Medulla oblongata (tissue), 1 donor: Measurements from ENCODE around the gene SCUBE1.

ENCODE experiments used
- DNase-seq: peaks from one replicate; pipeline ENCODE4 v3.0.0-alpha.2; 2015; ENCODE audit errors: extremely low spot score

Gene SCUBE1

DNA sequence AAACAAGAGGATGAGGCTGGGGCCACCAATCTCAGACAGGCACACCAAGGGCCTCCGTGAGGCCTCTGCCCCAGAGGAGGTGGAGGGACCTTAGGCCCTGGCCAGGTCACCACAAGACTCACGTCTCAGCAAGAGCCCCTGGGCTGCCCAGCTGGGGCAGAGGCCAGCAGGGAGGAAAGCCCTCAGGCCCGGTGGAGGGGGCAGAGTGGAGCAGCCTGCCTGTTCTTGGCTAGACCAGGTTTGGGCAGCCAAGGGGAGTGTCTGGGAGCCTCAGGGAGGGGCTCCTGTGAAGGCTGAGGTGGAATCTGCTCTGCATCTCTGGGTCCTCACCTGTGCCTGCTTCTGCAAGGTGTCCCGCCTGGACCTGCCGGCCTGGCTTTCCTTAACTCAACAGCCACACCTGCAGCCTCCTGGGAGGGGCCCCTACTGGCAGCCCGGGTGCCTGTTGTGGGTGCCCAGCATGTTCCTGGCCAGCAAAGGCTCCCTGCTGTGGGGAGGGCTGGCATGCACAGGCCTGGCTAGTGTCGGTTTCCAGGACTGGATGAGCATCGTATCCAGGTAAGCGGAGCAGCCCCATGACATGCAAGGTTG lies 168.1 kb downstream of the SCUBE1 start:
- no peak for DNase-seq

DNA sequence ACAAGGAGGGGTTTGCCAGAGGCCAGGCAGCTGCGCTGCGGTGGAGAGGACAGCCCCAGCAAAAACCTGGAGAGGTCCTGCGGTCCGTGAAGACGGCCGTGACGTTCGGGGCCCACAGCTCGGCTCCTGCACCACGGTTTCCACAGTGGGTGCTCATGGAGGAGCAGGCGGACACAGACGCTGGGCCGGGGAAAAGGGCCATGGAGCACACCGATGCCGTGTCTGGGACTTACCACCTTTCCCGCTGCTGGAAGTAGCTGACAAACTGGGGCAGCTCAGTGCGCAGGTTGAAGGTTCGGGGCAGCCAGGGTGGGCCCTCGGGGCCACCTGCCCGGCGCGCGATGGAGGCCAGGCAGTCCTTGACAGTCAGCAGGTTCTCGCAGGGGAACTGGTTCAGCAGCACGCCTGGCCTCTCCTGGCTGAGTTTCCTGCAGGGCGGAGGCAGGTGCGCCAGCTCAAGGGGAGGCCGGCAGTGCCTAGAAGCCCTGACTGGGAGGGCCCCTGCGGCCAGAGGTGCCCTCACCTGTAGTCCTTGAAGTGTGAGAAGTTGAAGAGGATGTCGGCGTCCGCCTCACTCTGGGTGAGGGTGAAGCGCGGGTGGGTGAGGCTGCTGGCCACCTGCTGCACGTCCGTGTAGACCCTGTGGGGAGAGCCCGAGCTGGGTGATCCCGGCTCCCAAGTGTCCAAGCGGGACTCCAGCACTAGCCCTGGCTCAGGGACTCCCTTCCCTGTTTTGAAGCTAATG lies 169.0 kb downstream of the SCUBE1 start:
- DNase-seq = no peak

DNA sequence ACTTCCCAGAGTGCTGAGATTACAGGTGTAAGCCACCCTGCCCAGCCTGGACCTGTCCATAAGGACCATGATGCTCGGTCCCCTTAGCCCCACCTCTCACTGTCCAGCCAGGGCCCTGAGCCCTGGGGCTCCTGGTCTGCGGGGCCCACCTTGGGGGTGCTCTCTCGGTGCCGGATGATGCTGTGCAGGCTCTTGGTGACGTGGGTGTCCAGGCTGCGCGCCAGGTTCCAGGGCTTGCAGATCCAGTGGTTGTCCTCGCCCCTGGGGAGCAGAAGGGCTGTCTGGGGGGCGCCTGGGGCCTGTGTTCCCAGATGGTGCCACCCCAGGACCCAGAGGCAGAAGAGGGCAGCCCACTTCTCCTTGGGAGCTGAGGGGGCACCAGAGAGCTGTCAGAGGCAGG lies 169.6 kb downstream of the SCUBE1 start:
- DNase-seq = no peak

DNA sequence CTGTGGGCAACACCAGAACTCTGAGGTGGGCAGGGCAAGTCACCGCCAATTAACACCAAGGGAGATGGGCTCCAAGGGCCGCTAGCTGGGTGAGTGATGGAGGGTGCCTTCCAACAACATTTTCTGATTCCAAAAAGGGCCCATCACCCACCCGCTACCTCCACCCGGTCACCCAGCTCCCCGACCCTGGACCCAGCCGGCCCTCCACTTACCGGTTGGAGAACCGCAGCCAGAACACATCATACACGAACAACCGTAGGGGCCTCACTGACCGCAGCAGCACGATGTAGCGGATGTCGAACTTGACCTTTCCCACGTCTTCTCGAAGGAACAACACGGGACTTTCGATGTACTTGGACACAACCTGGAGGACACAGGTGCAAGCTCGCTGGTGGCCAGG lies 171.0 kb downstream of the SCUBE1 start:
- DNase-seq = no peak

DNA sequence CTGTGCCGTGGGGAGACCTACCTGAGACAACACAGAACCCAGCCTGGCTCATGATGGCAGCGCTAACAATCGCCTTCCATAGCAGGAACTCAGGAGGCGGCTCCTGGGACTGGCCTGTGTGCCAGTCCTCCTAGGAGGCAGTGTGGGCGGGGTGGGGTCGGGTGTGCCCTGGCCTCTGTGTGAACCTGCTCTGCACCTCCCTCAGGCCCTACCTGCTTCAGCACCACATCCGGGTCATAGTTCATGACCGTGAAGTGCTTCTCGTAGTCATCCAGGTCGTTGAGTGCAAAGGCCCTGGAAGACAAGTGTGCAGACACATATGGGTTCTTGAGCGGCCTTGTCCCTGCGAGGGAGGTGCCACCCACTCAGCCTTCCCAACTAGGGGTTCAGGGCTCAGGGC lies 171.6 kb downstream of the SCUBE1 start:
- no peak for DNase-seq

DNA sequence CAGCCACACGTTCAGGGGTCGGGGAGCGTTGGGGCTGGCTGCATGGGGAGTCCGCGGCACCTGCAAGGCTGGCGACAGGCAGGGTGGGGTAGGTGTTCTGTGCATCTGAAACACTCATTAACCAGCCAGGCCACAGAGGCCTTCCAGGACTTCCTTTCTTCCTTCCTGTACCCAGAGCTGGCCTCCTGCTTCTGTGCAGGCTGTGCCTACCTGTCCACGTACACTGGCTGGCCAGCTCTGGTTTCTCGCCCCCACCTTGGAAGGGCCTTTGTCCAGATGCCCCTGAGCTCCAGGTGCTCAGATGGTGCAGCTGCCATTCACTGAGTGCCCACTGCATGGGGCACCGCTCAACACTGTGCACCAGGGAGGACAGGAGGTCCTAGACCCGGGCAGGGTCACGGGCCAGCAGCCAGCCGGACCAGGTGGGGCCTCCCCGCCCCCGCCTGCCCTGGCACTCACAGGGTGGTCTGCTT lies 172.1 kb downstream of the SCUBE1 start:
- DNase-seq = no peak

DNA sequence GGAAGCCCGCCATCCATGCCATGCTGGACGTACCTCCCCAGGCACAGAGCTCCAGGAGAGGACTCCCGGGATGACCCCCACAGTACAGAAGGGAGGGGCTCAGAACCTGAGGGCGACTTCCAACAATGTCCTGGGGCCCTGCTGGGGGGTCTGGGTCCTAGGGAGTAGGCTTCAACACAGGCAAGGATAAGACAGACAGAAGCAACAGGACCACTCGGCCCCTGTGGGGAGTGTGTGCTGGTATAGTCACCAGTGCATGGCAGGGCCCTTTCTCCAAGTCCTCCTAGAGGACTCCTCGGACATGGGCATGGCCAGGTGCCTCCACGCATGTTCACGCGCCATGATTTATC lies 173.1 kb downstream of the SCUBE1 start:
- DNase-seq = no peak

DNA sequence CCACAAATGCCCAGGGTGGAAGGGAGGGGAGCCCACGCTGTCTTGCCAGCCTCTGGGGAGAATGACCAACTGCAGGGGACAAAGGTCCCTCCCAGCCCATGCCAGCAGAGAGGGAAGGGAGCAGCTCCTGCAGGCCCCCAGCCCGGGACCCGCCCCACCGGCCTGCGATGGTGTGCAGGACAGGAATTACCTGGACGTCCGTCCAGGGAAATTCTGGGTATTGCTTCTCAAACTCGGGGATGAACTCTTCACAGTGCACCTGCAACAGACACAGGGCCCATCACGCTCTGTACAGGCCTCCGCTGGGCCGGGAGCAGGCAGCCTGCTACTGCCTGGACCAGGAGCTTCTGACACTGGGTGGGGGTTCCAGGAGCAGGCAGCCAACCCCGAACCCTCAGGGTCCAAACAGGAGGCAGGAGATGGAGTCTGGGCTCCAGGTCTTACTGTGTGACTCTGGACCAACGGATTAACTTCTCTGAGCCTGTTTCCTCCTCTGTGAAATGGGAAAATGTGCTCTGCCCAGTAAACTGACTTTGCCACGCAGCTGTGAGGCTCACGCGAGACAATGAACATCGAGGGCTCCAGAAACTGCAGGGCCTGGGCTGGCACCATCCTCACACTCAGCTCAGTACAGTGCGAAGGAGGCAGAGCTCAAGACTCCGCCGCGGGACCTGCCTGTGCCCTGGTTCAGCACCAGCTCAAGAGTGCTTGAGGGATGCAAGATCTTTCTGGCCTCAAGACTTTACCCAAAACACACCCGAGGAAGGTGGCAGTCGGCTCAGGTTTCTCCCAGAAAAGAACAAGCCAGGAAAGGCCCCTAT lies 173.7 kb downstream of the SCUBE1 start:
- no peak for DNase-seq

DNA sequence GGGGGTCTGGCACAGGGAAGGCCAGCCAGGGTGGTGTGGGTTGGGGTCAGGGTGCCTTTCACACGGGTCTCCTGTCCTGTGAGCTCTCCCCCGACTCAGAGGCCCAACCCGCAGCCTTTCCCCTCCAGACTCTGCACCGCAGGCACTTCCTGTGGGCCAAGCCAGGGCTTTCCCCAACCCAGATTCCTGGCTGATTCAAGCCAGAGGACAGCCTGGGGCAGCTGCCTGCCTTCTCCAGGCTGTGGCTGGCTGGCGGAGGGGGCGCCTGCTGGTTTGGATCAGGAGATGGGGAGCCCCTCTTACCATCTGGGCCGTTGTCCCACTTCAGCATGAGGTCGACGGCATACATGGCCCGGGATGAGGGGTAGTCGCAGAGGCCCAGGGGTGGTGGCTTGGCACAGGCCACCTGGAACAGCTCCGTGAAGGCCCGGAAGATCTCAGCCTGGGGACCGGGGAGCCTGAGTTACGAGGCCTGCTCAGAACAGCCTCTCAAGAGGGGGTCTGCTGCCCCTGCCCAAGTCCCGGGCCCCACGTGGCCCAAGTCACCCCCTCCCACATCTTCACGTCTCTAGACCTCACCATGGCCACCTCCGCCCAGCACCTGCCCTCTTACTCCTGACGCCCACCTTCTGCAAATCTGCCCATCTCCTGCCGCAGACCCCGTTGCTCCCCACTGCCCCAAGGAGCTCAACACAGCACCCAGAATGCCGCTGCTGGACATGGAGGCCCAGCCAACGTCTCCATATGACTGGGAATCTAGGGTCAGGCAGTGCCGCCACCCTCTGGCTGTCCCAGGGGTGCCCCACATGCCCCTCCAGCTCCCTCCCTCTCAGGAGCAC lies 174.5 kb downstream of the SCUBE1 start:
- DNase-seq = no peak

DNA sequence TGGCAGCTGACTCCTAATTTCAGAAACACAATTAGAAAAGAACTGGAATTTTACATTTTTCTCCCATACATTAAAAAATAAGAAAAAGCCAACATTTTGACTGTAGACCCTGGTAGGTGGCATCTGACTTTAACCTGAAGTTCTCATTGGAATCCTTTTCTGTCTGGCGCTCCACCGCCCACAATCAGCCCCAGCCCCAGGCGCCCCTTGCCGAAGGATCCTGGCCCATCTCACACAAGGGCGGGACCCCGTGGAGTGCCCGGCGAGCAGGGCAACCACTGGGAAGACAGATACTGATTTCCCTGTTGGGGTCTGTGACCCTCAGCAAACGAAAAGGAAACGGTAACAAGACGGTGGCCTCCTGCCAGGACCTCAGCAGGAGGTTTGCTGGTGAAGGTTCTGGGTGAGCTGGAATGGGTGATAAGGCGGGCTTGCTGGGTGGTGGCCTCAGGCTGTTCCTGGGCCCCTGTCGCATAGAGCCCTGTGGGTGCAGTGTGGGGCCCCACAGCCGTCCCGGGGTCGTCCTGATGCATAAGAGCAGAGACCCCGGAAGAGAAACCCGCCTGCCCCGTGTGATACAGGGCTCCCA lies 176.1 kb downstream of the SCUBE1 start:
- no peak for DNase-seq

DNA sequence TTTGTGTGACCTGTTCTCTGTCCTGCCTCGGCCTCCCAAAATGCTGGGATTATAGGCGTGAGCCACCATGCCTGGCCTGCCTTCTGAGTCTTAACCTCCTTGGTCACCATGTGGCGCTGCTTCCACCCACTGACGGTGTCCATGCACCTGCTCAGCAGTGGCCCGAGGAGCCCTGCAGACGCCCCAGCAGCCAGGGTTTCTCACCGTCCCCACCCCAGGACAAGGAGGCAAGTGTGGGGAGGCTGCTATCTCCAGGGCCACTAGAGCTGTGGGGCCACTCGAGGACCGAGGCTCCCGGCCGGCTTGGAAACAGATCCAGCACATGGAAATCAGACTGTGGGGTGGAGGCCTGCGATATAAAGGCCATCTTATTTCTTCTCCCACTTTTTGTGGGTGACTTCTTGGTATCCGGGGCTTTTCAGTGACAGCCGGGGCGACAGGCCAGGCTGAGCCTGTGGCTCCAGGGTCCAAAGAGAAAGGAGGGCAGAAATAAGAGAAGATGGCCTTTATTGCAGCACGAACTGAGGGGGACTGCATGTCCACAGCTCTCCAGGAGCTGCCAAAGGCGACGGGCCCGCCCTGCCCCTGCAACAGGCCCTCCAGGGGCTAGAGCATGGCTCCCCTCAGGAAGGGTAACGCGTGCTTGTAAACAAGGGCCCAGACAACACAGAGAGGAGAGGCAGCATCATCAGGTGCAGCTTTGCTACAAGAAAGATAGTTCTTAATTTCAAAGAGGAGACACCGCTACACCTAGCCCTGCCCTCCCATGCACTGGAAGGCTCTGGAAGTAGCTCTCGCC lies 176.8 kb downstream of the SCUBE1 start:
- DNase-seq = no peak

DNA sequence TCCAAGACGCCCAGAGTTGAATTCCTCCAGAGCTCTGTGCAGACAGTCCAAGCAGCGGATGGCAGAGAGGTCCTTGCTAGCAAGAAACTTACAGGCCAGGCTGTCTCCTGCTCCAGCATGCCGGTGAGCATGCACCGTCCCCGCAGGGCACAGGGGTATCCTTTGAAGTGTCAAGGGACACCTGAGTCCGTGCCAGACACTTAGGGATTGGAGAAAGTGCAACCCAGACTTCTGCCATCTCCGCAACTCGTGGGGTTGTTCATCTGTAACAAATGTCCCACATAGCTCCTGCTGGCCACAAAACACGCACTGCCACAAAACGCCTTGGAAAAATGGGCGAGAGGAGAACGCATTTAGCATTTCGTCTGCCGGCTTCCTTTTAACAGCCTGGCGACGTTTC lies 178.5 kb downstream of the SCUBE1 start:
- DNase-seq = no peak

DNA sequence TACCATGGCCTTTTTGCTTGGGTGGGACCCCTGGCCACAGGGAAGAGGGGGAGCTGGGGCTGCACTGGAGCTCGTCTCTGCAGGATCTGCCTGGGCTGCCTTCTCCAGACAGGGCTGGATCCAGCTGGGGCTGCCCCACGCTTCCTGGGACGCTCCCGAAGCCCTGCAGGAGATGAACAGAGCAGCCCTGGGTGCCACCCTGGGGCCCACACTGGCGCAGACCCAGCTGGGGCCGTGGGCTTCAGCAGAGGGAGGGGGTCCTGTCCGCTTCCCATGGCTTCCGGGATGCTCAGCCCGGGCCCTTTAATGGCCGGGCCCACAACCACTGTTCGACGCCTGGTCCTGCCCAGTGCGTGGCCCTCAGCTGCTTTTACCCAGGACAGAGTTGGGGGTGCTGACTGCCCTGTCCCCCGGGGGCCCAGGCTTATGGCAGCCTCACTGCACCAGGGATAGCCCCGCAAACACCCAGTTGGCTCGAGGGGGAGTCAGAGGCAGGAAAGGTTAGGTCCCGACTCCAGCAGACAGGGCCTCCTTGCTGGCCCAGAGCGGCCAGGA lies 179.9 kb downstream of the SCUBE1 start:
- DNase-seq = no peak

DNA sequence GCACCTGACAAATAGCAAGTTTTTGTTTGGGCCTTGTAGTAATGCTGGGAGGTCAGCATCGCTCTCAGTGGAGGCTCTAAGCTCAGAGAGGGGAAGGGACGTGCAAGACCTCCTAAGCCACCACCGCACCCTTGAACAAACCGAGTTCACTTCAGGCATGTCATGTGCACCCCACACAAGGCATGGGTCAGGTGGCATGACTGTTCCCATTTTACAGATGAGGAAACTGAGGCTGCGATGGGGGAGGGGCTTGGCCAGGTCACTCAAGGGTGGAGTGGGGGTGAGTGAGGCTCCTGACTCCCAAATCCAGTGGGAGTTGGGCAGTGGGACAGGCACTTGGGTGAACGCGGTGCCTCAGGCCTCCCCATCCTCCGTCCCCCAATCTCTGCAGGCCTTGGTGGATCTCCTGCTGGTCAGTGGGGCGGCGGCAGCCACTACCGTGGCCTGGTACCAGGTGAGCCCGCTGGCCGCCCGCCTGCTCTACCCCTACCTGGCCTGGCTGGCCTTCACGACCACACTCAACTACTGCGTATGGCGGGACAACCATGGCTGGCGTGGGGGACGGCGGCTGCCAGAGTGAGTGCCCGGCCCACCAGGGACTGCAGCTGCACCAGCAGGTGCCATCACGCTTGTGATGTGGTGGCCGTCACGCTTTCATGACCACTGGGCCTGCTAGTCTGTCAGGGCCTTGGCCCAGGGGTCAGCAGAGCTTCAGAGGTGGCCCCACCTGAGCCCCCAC lies 180.6 kb downstream of the SCUBE1 start:
- no peak for DNase-seq

DNA sequence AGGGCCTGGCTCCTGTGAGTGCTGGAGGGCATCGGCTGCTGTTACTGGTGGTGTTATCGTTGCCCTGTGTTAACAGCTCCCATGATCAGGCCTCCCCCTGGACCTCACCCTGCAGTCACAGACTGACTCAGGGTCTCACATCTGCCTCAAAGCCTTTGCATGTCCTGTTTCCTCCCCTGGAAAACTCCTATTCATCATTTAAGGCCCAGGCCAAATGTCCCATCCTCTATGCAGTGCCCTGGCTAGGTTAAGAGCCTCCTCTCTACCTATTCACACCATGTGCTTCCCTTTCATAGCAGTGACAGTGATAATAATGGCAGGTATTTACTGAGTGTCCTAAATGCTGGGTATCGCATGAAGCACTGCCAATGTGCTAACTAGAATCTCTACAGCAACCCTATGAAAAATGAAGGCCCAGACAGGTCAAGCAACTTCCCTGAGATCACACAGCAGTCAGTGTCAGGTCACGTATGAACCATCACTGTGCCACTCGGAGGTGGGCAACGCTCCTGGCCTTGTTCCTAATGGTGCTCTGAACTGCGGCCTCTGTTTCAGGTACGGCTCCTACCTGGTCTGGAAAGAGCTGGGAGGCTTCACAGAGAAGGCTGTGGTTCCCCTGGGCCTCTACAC lies 182.6 kb downstream of the SCUBE1 start:
- DNase-seq = no peak

DNA sequence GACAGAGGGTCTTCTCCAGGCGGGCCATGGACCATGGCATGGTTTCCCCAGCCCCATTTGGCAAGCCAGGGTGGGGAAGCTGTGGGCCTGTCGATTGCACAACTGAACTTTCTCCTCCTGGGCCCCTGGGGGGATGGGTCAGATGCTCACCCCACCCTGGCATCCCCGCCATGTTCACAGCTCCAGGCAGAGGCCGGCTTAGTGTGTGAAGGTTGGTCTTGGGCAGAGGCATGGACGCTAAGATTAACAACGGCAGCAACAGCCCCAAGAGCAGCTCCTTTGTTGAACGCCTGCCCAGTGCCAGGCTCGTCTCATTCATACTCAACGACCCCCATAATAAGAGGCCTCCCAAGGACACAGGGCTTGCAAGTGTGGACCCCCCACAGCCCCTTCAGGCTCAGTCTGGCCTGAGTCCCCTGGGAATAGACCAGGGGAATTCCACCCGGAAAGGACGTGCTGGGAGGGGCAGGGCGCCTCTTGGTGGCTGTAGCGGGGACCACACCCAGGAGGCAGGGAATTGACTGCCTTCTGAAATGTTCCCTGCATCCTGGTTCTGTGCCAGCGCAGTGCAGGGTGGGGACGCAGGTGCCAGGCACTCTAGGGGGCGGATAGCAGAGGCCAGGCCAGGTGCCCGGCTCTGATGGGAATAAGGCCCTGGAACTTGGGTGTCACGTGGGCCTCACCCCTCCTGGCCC lies 183.5 kb downstream of the SCUBE1 start:
- DNase-seq = no peak

DNA sequence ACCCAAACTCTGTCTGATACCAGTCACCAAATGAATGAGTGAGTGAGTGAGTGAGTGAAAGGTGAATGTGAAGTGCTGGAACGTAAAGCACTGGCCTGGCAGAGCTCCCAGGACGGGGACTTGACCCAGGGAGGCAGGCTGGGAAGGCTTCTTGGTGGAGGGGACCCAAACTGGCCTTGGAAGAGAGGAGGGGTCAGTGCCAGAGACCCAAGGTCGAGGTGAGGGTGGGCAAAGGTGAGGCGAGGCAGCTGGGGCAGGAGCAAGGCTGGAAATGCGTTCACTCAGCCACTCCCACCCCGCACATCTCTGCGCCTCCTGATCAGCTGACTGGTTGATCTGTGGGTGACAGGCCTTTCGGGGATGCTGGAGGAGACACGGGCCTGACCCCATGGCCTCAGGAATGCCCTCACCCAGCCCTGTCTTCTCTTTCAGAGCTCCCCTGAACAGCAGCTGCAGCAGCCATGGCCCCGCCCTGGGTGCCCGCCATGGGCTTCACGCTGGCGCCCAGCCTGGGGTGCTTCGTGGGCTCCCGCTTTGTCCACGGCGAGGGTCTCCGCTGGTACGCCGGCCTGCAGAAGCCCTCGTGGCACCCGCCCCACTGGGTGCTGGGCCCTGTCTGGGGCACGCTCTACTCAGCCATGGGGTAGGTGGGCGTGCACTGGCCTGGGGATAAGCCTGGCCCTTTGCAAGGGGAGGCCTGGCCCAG lies 184.2 kb downstream of the SCUBE1 start:
- DNase-seq = no peak
